GM10847 (cell line): Measurements from ENCODE around the gene ADORA2A.

Source experiments
- POLR2A ChIP-seq: IDR thresholded peaks from 2 replicates; pipeline ENCODE4 v1.6.1; 2011; ENCODE audit not compliant: insufficient read length; ENCODE audit errors: extremely low read depth

The ADORA2A gene

GRCh38 chr22:24411256-24412004, 16.0 kb upstream of the ADORA2A start:
- TF ChIP-seq POLR2A, result no peak

- no peak for TF ChIP-seq POLR2A
Measured at GRCh38 chr22:24412274-24412673, 15.1 kb upstream of the ADORA2A start.

- no peak for TF ChIP-seq POLR2A
Measured at GRCh38 chr22:24413271-24413670, 14.1 kb upstream of the ADORA2A start.

- no peak for TF ChIP-seq POLR2A
Measured at GRCh38 chr22:24413736-24414385, 13.5 kb upstream of the ADORA2A start.

- no peak for TF ChIP-seq POLR2A
Measured at GRCh38 chr22:24414523-24414922, 12.9 kb upstream of the ADORA2A start.

GRCh38 chr22:24414984-24415945, 12.1 kb upstream of the ADORA2A start:
- no peak for TF ChIP-seq POLR2A

GRCh38 chr22:24416095-24416494, 11.3 kb upstream of the ADORA2A start:
- no peak for TF ChIP-seq POLR2A

GRCh38 chr22:24416611-24417010, 10.8 kb upstream of the ADORA2A start:
- TF ChIP-seq POLR2A, result no peak

- TF ChIP-seq POLR2A, result no peak
Measured at GRCh38 chr22:24417200-24417599, 10.2 kb upstream of the ADORA2A start.

- no peak for TF ChIP-seq POLR2A
Measured at GRCh38 chr22:24417901-24418641, 9.3 kb upstream of the ADORA2A start.

GRCh38 chr22:24418786-24419474, 8.5 kb upstream of the ADORA2A start:
- TF ChIP-seq POLR2A, result no peak

GRCh38 chr22:24419475-24419850, 7.9 kb upstream of the ADORA2A start:
- no peak for TF ChIP-seq POLR2A

- no peak for TF ChIP-seq POLR2A
Measured at GRCh38 chr22:24420072-24420976, 7.1 kb upstream of the ADORA2A start.
